H1 (cell line): ENCODE results near the gene WDFY4.

ENCODE experiments used
- BRCA1 ChIP-seq: IDR thresholded peaks from 2 replicates; pipeline ENCODE4 v1.6.1; 2012; ENCODE audit warnings: low read depth, low read length, improper control_type of control experiment
- NANOG ChIP-seq: IDR thresholded peaks from 2 replicates; pipeline ENCODE4 v1.6.1; 2011; ENCODE audit warnings: low read length, low read depth, mild to moderate bottlenecking, inconsistent platforms; ENCODE audit not compliant: insufficient read depth, poor library complexity, severe bottlenecking
- POLR2A ChIP-seq, 2 experiments: IDR thresholded peaks; 1 replicate in 1 of 2; 2 replicates in 1 of 2; pipeline ENCODE4 v1.6.1; 2011; ENCODE audit warnings: low read depth in 2 of 2, low read length in 2 of 2, mild to moderate bottlenecking in 2 of 2; ENCODE audit errors: control extremely low read depth in 1 of 2
- POLR2AphosphoS5 ChIP-seq: IDR thresholded peaks from 2 replicates; pipeline ENCODE4 v1.6.1; 2011; ENCODE audit warnings: low read depth, low read length
- SP1 ChIP-seq: IDR thresholded peaks from 2 replicates; pipeline ENCODE4 v1.6.1; 2011; ENCODE audit warnings: low read depth, low read length
- ZNF274 ChIP-seq: IDR thresholded peaks from 2 replicates; pipeline ENCODE4 v1.7.0; 2012; ENCODE audit warnings: low read length, borderline replicate concordance; ENCODE audit errors: extremely low read depth

GRCh38 chr10:48782386-48782785 lies 97.7 kb downstream of the WDFY4 start:
- TF ChIP-seq ZNF274 (no peak), NANOG (no peak), POLR2A (IDR thresholded peaks at IDR 0.05; ENCODE audit: control extremely low read depth in 1 of 2, low read depth in 2 of 2, low read length in 2 of 2) (no peak), SP1 (no peak), POLR2AphosphoS5 (no peak), BRCA1 (no peak)
